ENCODE measurements around the gene GNG13. TPM values are rescaled to one million over a fixed set of nuclear protein-coding genes. Genes with fewer than 3 reads are reported as not detected.
A peak's percentile ranks its signal among the peaks of the same experiment; 100 is the strongest.
"Not testable (repeated sequence)": the region's sequence is repeated elsewhere in the genome, so short reads cannot be mapped to it uniquely, and the experiment has no call there.

Gene GNG13
- total and polyA plus RNA-seq, 8 donors = not detected

DNA sequence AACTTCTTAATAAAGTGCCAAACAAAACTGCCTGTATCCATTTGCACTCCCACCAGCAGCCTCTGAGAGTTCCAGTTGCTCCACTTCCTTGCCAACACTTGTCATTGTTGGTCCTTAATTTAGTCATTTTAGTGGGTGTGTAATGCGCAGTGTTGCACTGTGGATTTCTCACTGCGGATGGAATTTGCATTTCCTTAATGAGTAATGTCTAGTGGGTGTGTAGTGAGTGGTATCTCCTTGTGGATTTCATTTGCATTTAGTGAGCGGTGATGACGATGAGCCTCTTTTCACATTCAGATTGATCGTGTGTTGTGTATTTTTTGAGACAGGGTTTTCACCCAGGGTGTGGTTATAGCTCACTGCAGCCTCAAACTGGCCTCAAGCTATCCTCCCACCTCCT lies 44.1 kb downstream of the GNG13 start:
- intact Hi-C loops (cut with DNase I; ENCODE audit: low total_unique reads) = no loop called here
- Histone ChIP-seq H3K4me1 (peaks cover 0 to 16% (median 8%) of the 10 kb centered on the region in 4 donors), H3K27me3 (peaks cover 0 to 55% (median 5%) of the 10 kb centered on the region in 3 donors), H3K4me3 (no peak overlapping the region), H3K36me3 (no peaks in the 10 kb centered on the region), H3K27ac (no peak overlapping the region), H3K9me3 (no peaks in the 10 kb centered on the region)
- no peak for DNase-seq
- 89 to 96% (median 91%) methylated on average over 5 of the region's 5 CpGs for WGBS, 5 donors
- TF ChIP-seq EP300 (IDR thresholded peaks at IDR 0.05) (no peak), POLR2AphosphoS5 (IDR thresholded peaks at IDR 0.05) (no peak), CTCF (IDR thresholded peaks at IDR 0.05) (no peak), POLR2A (IDR thresholded peaks at IDR 0.05) (no peak)

GRCh38 chr16:754656-755055 lies 45.9 kb downstream of the GNG13 start:
- 11 to 39% (median 19%) methylated on average over 11 of the region's 11 CpGs for WGBS, 5 donors
- Histone ChIP-seq H3K4me3 (no peak overlapping the region), H3K36me3 (no peaks in the 10 kb centered on the region), H3K27me3 (peaks cover 0 to 47% (median 0%) of the 10 kb centered on the region in 3 donors), H3K27ac (no peak overlapping the region), H3K4me1 (peaks cover 0 to 17% (median 3%) of the 10 kb centered on the region in 4 donors), H3K9me3 (no peaks in the 10 kb centered on the region)
- intact Hi-C loops (cut with DNase I; ENCODE audit: low total_unique reads) = no loop called here
- DNase-seq = no peak
- no peak for TF ChIP-seq POLR2AphosphoS5 (IDR thresholded peaks at IDR 0.05)

GRCh38 chr16:754121-754607 lies 46.4 kb downstream of the GNG13 start:
- 67 to 80% (median 78%) methylated on average over 11 of the region's 11 CpGs for WGBS, 5 donors
- Histone ChIP-seq H3K4me1 (peaks cover 0 to 14% (median under 1%) of the 10 kb centered on the region in 4 donors), H3K27me3 (peaks cover 0 to 47% (median 0%) of the 10 kb centered on the region in 3 donors)
- H3K36me3 ChIP-seq; H3K9me3 ChIP-seq; DNase-seq; intact Hi-C loops (cut with DNase I; ENCODE audit: low total_unique reads); H3K27ac ChIP-seq; H3K4me3 ChIP-seq: not testable (repeated sequence)

DNA sequence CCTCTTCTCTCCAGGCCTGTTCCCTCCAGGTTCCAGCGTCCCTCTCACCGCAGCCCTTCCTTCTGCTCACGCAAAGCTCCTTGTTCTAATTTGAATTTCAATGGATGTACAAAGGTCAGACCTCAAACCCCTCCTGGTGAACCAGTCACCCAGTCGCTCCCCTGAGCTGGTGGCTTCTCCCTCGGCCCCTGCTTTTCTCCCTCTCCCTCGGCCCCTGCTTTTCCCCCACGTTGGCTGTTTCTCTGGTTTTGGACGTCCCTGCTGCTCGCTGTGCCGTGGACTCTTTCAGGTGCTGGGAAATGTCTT lies 48.6 kb downstream of the GNG13 start:
- no peak for DNase-seq
- peaks cover 0 to 14% (median 0%) of the 10 kb centered on the region in 4 donors for H3K4me1 ChIP-seq
- H3K27ac ChIP-seq = no peak overlapping the region
- intact Hi-C loops (cut with DNase I; ENCODE audit: low total_unique reads) = no loop called here
- H3K9me3 ChIP-seq = no peaks in the 10 kb centered on the region
- TF ChIP-seq POLR2AphosphoS5 (IDR thresholded peaks at IDR 0.05) (no peak), POLR2A (IDR thresholded peaks at IDR 0.05) (no peak), EP300 (IDR thresholded peaks at IDR 0.05) (no peak), CTCF (IDR thresholded peaks at IDR 0.05) (no peak)
- 14 to 29% (median 18%) methylated on average over 10 of the region's 10 CpGs for WGBS, 5 donors
- no peaks in the 10 kb centered on the region for H3K36me3 ChIP-seq
- H3K27me3 ChIP-seq = peaks cover 0 to 47% (median 0%) of the 10 kb centered on the region in 3 donors
- no peak overlapping the region for H3K4me3 ChIP-seq

- Histone ChIP-seq H3K27ac (no peak overlapping the region), H3K4me1 (peaks cover 0 to 14% (median 0%) of the 10 kb centered on the region in 4 donors), H3K4me3 (no peak overlapping the region), H3K36me3 (no peaks in the 10 kb centered on the region), H3K9me3 (no peaks in the 10 kb centered on the region), H3K27me3 (peaks cover 0 to 47% (median 0%) of the 10 kb centered on the region in 3 donors)
- TF ChIP-seq EP300 (IDR thresholded peaks at IDR 0.05) = no peak
- no peak for TF ChIP-seq POLR2A (IDR thresholded peaks at IDR 0.05)
- no peak for TF ChIP-seq CTCF (IDR thresholded peaks at IDR 0.05)
- TF ChIP-seq POLR2AphosphoS5 (IDR thresholded peaks at IDR 0.05) = no peak
- intact Hi-C loops (cut with DNase I; ENCODE audit: low total_unique reads) = no loop called here
- peak in 1 of 2 donors; percentile 51 for DNase-seq
- 30 to 60% (median 39%) methylated on average over 29 to 39 of the region's 39 CpGs for whole genome bisulfite sequencing, 5 donors
These were observed 49.2 kb downstream of the GNG13 start for GRCh38 chr16:751152-752006.

Measured in stomach (tissue), 9 donors.